A549 (cell line): ENCODE data around the gene COG5. TPM values are rescaled to one million over a fixed set of nuclear protein-coding genes. Genes with fewer than 3 reads are reported as not detected.

ENCODE experiments used
- ATAC-seq, 2 experiments: fragments of 200-7000 bp in 1 of 2; fragments of >200 bp in 1 of 2; cut with Nextera tagmentation in 1 of 2; cut with Tn5 transposase in 1 of 2; 3 replicates each; pipeline versions ENCODE4 v1.8.0 to v1.9.1; 2018 to 2020; ENCODE audit warnings: mild to moderate bottlenecking in 1 of 2, moderate library complexity in 1 of 2
- CTCF ChIA-PET: fragments of 300-600 bp; sonication (Branson Sonifier 250); formaldehyde crosslinking; extraction: SDS; loops from one replicate; lab custom pipeline; 2021; ENCODE audit warnings: antibody characterized with exemption, inconsistent platforms; lab: Yijun Ruan, JAX
- POLR2A ChIA-PET: fragments of 350-600 bp; formaldehyde crosslinking; extraction: SDS; loops from one replicate; lab custom pipeline; 2021; ENCODE audit warnings: antibody characterized with exemption, inconsistent platforms; lab: Yijun Ruan, JAX
- DNase-seq, 2 experiments: peaks; one replicate each; pipeline versions ENCODE4 v3.0.0 to v3.0.0-alpha.2; 2011 to 2016; ENCODE audit warnings: low read depth in 1 of 2, low spot score in 1 of 2
- FAIRE-seq: peaks from 2 replicates; lab custom pipeline; 2011; peaks lifted over from hg19 to GRCh38; lab: Jason Lieb, UNC
- H3K27ac ChIP-seq, 2 experiments: fragments of >200 bp; sonication (Bioruptor Twin); formaldehyde crosslinking; 3 replicates each; pipeline ENCODE4 v1.5.1; 2016 to 2017
- H3K4me1 ChIP-seq: fragments of >200 bp; sonication (Bioruptor Twin); formaldehyde crosslinking; 3 replicates; pipeline ENCODE4 v1.6.1; 2016
- H3K4me2 ChIP-seq: fragments of >200 bp; sonication (Bioruptor Twin); formaldehyde crosslinking; 3 replicates; pipeline ENCODE4 v1.6.1; 2016
- H3K4me3 ChIP-seq: fragments of >200 bp; sonication (Bioruptor Twin); formaldehyde crosslinking; 3 replicates; pipeline ENCODE4 v1.5.1; 2016
- H3K9me3 ChIP-seq: fragments of >200 bp; sonication (Bioruptor Twin); formaldehyde crosslinking; 3 replicates; pipeline ENCODE4 v1.6.1; 2016
- ATOH8 ChIP-seq: fragments of 250-450 bp; sonication (Bioruptor Pico); IDR thresholded peaks from 2 replicates; pipeline ENCODE4 v1.5.0; 2020; ENCODE audit warnings: low read depth, mild to moderate bottlenecking, moderate library complexity
- CBX8 ChIP-seq: fragments of 200-600 bp; sonication (generic); IDR thresholded peaks from 2 replicates; pipeline ENCODE4 v1.6.1; 2016
- CEBPB ChIP-seq, 2 experiments: fragments of >200 bp in 1 of 2; sonication (Bioruptor Twin) in 1 of 2; formaldehyde crosslinking in 1 of 2; IDR thresholded peaks; 2 replicates each; pipeline ENCODE4 v1.6.1; 2012 to 2016
- CHD2 ChIP-seq: fragments of 150-350 bp; IDR thresholded peaks from 2 replicates; pipeline ENCODE4 v1.6.1; 2014; ENCODE audit warnings: low read length; ENCODE audit not compliant: partially characterized antibody
- EHF ChIP-seq: fragments of 250-450 bp; sonication (Bioruptor Pico); IDR thresholded peaks from 2 replicates; pipeline ENCODE4 v1.5.0; 2020; ENCODE audit warnings: mild to moderate bottlenecking
- EHMT2 ChIP-seq: fragments of 200-600 bp; sonication (generic); IDR thresholded peaks from 2 replicates; pipeline ENCODE4 v1.6.1; 2016; ENCODE audit warnings: antibody characterized with exemption, low read depth, mild to moderate bottlenecking, moderate library complexity
- ESRRA ChIP-seq: fragments of 150-350 bp; IDR thresholded peaks from 2 replicates; pipeline ENCODE4 v1.6.1; 2014; ENCODE audit warnings: mild to moderate bottlenecking, low read length, borderline replicate concordance
- FOSB ChIP-seq: fragments of 250-450 bp; sonication (Bioruptor Pico); IDR thresholded peaks from 2 replicates; pipeline ENCODE4 v1.5.0; 2020; ENCODE audit warnings: mild to moderate bottlenecking, moderate library complexity
- HEYL ChIP-seq: fragments of 250-450 bp; sonication (Bioruptor Pico); IDR thresholded peaks from 2 replicates; pipeline ENCODE4 v1.8.0; 2021; ENCODE audit warnings: mild to moderate bottlenecking, moderate library complexity
- HOXB13 ChIP-seq: fragments of 250-450 bp; sonication (Bioruptor Pico); IDR thresholded peaks from 2 replicates; pipeline ENCODE4 v1.5.0; 2020; ENCODE audit warnings: low read depth, mild to moderate bottlenecking, moderate library complexity
- HOXB5 ChIP-seq: fragments of 250-450 bp; sonication (Bioruptor Pico); IDR thresholded peaks from 2 replicates; pipeline ENCODE4 v1.5.0; 2020; ENCODE audit warnings: mild to moderate bottlenecking, moderate library complexity
- MAFK ChIP-seq: fragments of 450-650 bp; IDR thresholded peaks from 2 replicates; pipeline ENCODE4 v1.6.1; 2014; ENCODE audit not compliant: partially characterized antibody
- MAX ChIP-seq: IDR thresholded peaks from 2 replicates; pipeline ENCODE4 v1.6.1; 2012
- MAZ ChIP-seq: fragments of 150-350 bp; IDR thresholded peaks from 2 replicates; pipeline ENCODE4 v1.6.1; 2014; ENCODE audit warnings: antibody characterized with exemption, low read depth, low read length, borderline replicate concordance
- MYC ChIP-seq: IDR thresholded peaks from 2 replicates; pipeline ENCODE4 v1.6.1; 2012; ENCODE audit warnings: mild to moderate bottlenecking, inconsistent platforms, low read length, improper control_type of control experiment, borderline replicate concordance
- NFE2L2 ChIP-seq: fragments of 150-350 bp; conservative IDR thresholded peaks from 2 replicates; pipeline ENCODE4 v1.6.1; 2014; ENCODE audit warnings: low read length
- NPAS2 ChIP-seq: fragments of 250-450 bp; sonication (Bioruptor Pico); IDR thresholded peaks from 2 replicates; pipeline ENCODE4 v1.8.0; 2022; ENCODE audit warnings: mild to moderate bottlenecking, moderate library complexity, borderline replicate concordance
- NR3C1 ChIP-seq: fragments of >200 bp; sonication (Bioruptor Twin); formaldehyde crosslinking; IDR thresholded peaks from 3 replicates; pipeline ENCODE4 v1.6.1; 2017
- PBX3 ChIP-seq: IDR thresholded peaks from 2 replicates; pipeline ENCODE4 v1.6.1; 2012
- PHF8 ChIP-seq: fragments of 200-600 bp; sonication (generic); IDR thresholded peaks from 2 replicates; pipeline ENCODE4 v1.6.1; 2016; ENCODE audit warnings: low read depth, mild to moderate bottlenecking, antibody characterized with exemption, moderate library complexity, borderline replicate concordance
- POLR2A ChIP-seq: IDR thresholded peaks from 2 replicates; pipeline ENCODE4 v1.6.1; 2012; ENCODE audit warnings: mild to moderate bottlenecking, low read length
- RAD21 ChIP-seq, 2 experiments: fragments of >200 bp in 1 of 2; sonication (Bioruptor Twin) in 1 of 2; formaldehyde crosslinking in 1 of 2; IDR thresholded peaks in 1 of 2; conservative IDR thresholded peaks in 1 of 2; 2 replicates in 1 of 2; 3 replicates in 1 of 2; pipeline ENCODE4 v1.6.1; 2012 to 2018; ENCODE audit warnings: inconsistent platforms in 1 of 2
- RCOR1 ChIP-seq: fragments of 150-350 bp; IDR thresholded peaks from 2 replicates; pipeline ENCODE4 v1.6.1; 2014; ENCODE audit warnings: antibody characterized with exemption, low read length, low read depth
- RFX5 ChIP-seq: fragments of 450-650 bp; IDR thresholded peaks from 2 replicates; pipeline ENCODE4 v1.7.1; 2014; ENCODE audit warnings: antibody characterized with exemption, mild to moderate bottlenecking, moderate library complexity
- RNF2 ChIP-seq: fragments of 200-600 bp; sonication (generic); IDR thresholded peaks from 2 replicates; pipeline ENCODE4 v1.6.1; 2016; ENCODE audit warnings: low read depth, mild to moderate bottlenecking, antibody characterized with exemption, moderate library complexity, borderline replicate concordance
- TFCP2L1 ChIP-seq: fragments of 250-450 bp; sonication (Bioruptor Pico); IDR thresholded peaks from 2 replicates; pipeline ENCODE4 v1.5.0; 2021; ENCODE audit warnings: mild to moderate bottlenecking
- ZNF302 ChIP-seq: fragments of 250-450 bp; sonication (Bioruptor Pico); IDR thresholded peaks from 2 replicates; pipeline ENCODE4 v1.9.0; 2021; ENCODE audit warnings: inconsistent platforms, mild to moderate bottlenecking, moderate library complexity
- ZSCAN20 ChIP-seq: fragments of 250-450 bp; sonication (Bioruptor Pico); IDR thresholded peaks from 2 replicates; pipeline ENCODE4 v1.8.0; 2022; ENCODE audit warnings: mild to moderate bottlenecking, moderate library complexity
- WGBS: methylation state at CpG from one replicate; pipeline ENCODE4 v1.1.6; 2017; ENCODE audit errors: missing lambda C conversion rate; 5-methylcytosine and 5-hydroxymethylcytosine counted together
- polyA plus RNA-seq, 4 experiments: library from polyadenylated mRNA; depleted of rRNA in 3 of 4; stranded (reverse); fragments of >200 nt; fragmentation: RNase III in 1 of 4; extraction: RNeasy Plus Mini Kit Qiagen cat#74134 plus additional on column Dnase treatment in 1 of 4; gene quantifications; 2 replicates in 3 of 4; 3 replicates in 1 of 4; pipeline ENCODE4 v1.2.3, GENCODE V29; 2011 to 2017

Gene COG5
- polyA plus RNA-seq, 2 of the 4 experiments (the other 2 are of a cell fraction): 22.5 to 44.0 TPM

- Histone ChIP-seq H3K4me3 (no peak overlapping the region), H3K4me2 (no peak overlapping the region), H3K4me1 (peaks cover 6% of the 10 kb centered on the region; the same call in 2 of the 3 replicates), H3K9me3 (no peaks in the 10 kb centered on the region), H3K27ac (no peak overlapping the region)
- WGBS: 90% methylated on average over 8 of the region's 8 CpGs
- ChIA-PET CTCF (no interaction called here), POLR2A (no interaction called here)
- TF ChIP-seq NPAS2 (CRISPR knock-in tag): no peak
- TF ChIP-seq FOSB (CRISPR knock-in tag): no peak
- TF ChIP-seq CBX8: no peak
- no peak for TF ChIP-seq MYC
- no peak for TF ChIP-seq ESRRA
- no peak for TF ChIP-seq EHMT2
- TF ChIP-seq ATOH8 (CRISPR knock-in tag): no peak
- no peak for TF ChIP-seq MAFK
- no peak for TF ChIP-seq HOXB13 (CRISPR knock-in tag)
- no peak for TF ChIP-seq TFCP2L1 (CRISPR knock-in tag)
- TF ChIP-seq ZNF302 (CRISPR knock-in tag): no peak
- no peak for TF ChIP-seq PBX3
- TF ChIP-seq RAD21 (conservative IDR thresholded peaks at IDR 0.05 in 1 of 2, IDR thresholded peaks at IDR 0.05 in 1 of 2): no peak
- no peak for TF ChIP-seq NFE2L2
- ATAC-seq: no peak
- DNase-seq: no peak
- FAIRE-seq: no peak
These were observed 175.1 kb downstream of the COG5 start for GRCh38 chr7:107388604-107389003.

GRCh38 chr7:107387573-107388219 is 176.0 kb downstream of the COG5 start:
- Histone ChIP-seq H3K9me3 (no peaks in the 10 kb centered on the region), H3K27ac (no peak overlapping the region), H3K4me2 (no peak overlapping the region), H3K4me3 (no peak overlapping the region), H3K4me1 (peaks cover 6% of the 10 kb centered on the region; the same call in 2 of the 3 replicates)
- ChIA-PET CTCF (interaction anchor here (1.5 kb wide), 1 partner anchor 14 kb away, joined by 4 read pairs; no protein-coding TSS in a partner anchor), POLR2A (no interaction called here)
- ATAC-seq (no peak), FAIRE-seq (no peak), DNase-seq (no peak)
- TF ChIP-seq HOXB13 (CRISPR knock-in tag) (no peak), MAZ (no peak), EHF (no peak), RNF2 (no peak), PBX3 (no peak), POLR2A (no peak), ESRRA (no peak), CEBPB (IDR thresholded peaks at IDR 0.05) (no peak), RFX5 (no peak), MYC (no peak), RCOR1 (no peak), HOXB5 (CRISPR knock-in tag) (no peak), CHD2 (no peak), MAX (no peak), NR3C1 (no peak), ZSCAN20 (CRISPR knock-in tag) (no peak), HEYL (CRISPR knock-in tag) (no peak), ATOH8 (CRISPR knock-in tag) (no peak), NFE2L2 (no peak), PHF8 (no peak)
- 72% methylated on average over 6 of the region's 6 CpGs for WGBS
